K562 (cell line): ENCODE results near the gene OR4F15. TPM values are rescaled to one million over a fixed set of nuclear protein-coding genes. Genes with fewer than 3 reads are reported as not detected.

ENCODE experiments used
- ATAC-seq: fragments of 200-7000 bp; cut with Tn5 transposase; 3 replicates; pipeline ENCODE4 v1.9.1; 2020; ENCODE audit warnings: moderate library complexity
- BruUV-seq: library from RNA; stranded (reverse); fragments of 400-500 nt; replicated peaks from 2 replicates; lab custom pipeline; 2021; lab: Mats Ljungman, UMichigan
- CTCF ChIA-PET: fragments of 300-600 bp; formaldehyde crosslinking; extraction: SDS; loops from one replicate; lab custom pipeline; 2021; ENCODE audit warnings: low intra/inter-chr PET ratio; lab: Yijun Ruan, JAX
- POLR2A ChIA-PET: fragments of 300-600, 350-650 bp; sonication (Branson Sonifier 250); formaldehyde crosslinking; extraction: SDS; loops from one replicate; lab custom pipeline; 2021; ENCODE audit warnings: antibody characterized with exemption, inconsistent platforms; lab: Yijun Ruan, JAX
- DNase-seq, 4 experiments: peaks; one replicate each; pipeline versions ENCODE4 v3.0.0 to v3.0.0-alpha.2; 2011 to 2018; ENCODE audit warnings: low spot score in 3 of 4, mixed read lengths in 3 of 4; ENCODE audit errors: extremely low read depth in 1 of 4
- FAIRE-seq: peaks from 2 replicates; lab custom pipeline; 2011; peaks lifted over from hg19 to GRCh38; lab: Jason Lieb, UNC
- H2AFZ ChIP-seq: 2 replicates; pipeline ENCODE4 v1.6.0; 2011; ENCODE audit warnings: low read depth, low read length, control low read depth, inconsistent platforms
- H3K27ac ChIP-seq: fragments of 200-600 bp; 3 replicates; pipeline ENCODE4 v1.8.0; 2011; ENCODE audit warnings: low read depth, mild to moderate bottlenecking, control low read depth, inconsistent platforms, low read length, moderate library complexity, mixed read lengths; ENCODE audit errors: extremely low read depth
- H3K27me3 ChIP-seq, 2 experiments: fragments of 300-600 bp in 1 of 2; 2 replicates in 1 of 2; 3 replicates in 1 of 2; pipeline versions ENCODE4 v1.6.0 to v1.8.0; 2011; ENCODE audit warnings: inconsistent platforms in 2 of 2, low read length in 2 of 2, mild to moderate bottlenecking in 1 of 2, mixed read lengths in 1 of 2, moderate library complexity in 1 of 2; ENCODE audit not compliant: control insufficient read depth in 2 of 2, insufficient read depth in 2 of 2
- H3K36me3 ChIP-seq: fragments of 300-600 bp; 3 replicates; pipeline ENCODE4 v1.8.0; 2011; ENCODE audit warnings: mild to moderate bottlenecking, low read length, inconsistent platforms; ENCODE audit not compliant: control insufficient read depth, insufficient read depth
- H3K4me1 ChIP-seq, 2 experiments: fragments of 200-600 bp in 1 of 2; replicated peaks in 1 of 2; 2 replicates in 1 of 2; 3 replicates in 1 of 2; pipeline versions ENCODE4 v1.5.1 to v1.8.0; 2011; ENCODE audit warnings: inconsistent platforms in 2 of 2, low read length in 2 of 2, mild to moderate bottlenecking in 1 of 2, mixed read lengths in 1 of 2, moderate library complexity in 1 of 2; ENCODE audit not compliant: control insufficient read depth in 2 of 2, insufficient read depth in 2 of 2
- H3K4me2 ChIP-seq: 2 replicates; pipeline ENCODE4 v1.6.1; 2011; ENCODE audit warnings: low read length, control low read depth, inconsistent platforms, mixed read lengths; ENCODE audit not compliant: insufficient read depth
- H3K4me3 ChIP-seq: fragments of 200-600 bp; sonication (generic), shearing (Covaris generic); 2 replicates; pipeline ENCODE4 v1.5.1; 2016; ENCODE audit warnings: control low read depth, inconsistent platforms
- H3K79me2 ChIP-seq: fragments of 200-600 bp; 3 replicates; pipeline ENCODE4 v1.8.0; 2011; ENCODE audit warnings: low read length, inconsistent platforms; ENCODE audit not compliant: control insufficient read depth, insufficient read depth
- H3K9ac ChIP-seq, 2 experiments: 2 replicates each; pipeline versions ENCODE4 v1.6.0 to v1.6.1; 2011; ENCODE audit warnings: low read depth in 2 of 2, low read length in 2 of 2, control low read depth in 1 of 2, inconsistent platforms in 1 of 2, mild to moderate bottlenecking in 1 of 2, mixed read lengths in 1 of 2; ENCODE audit not compliant: insufficient read depth in 1 of 2
- H3K9me1 ChIP-seq: one replicate; pipeline ENCODE4 v1.6.0; 2011; ENCODE audit warnings: inconsistent platforms, mild to moderate bottlenecking, low read length, moderate library complexity; ENCODE audit not compliant: control insufficient read depth, insufficient read depth
- H3K9me3 ChIP-seq: replicated peaks from 2 replicates; pipeline ENCODE4 v1.5.1; 2011; ENCODE audit warnings: low read depth, low read length, inconsistent platforms; ENCODE audit not compliant: control insufficient read depth, insufficient read depth
- H4K20me1 ChIP-seq: replicated peaks from 2 replicates; pipeline ENCODE4 v1.6.1; 2011; ENCODE audit warnings: low read length, inconsistent platforms, mixed read lengths; ENCODE audit not compliant: control insufficient read depth, insufficient read depth
- BCL6 ChIP-seq: fragments of 250-450 bp; sonication (Bioruptor Pico); IDR thresholded peaks from 2 replicates; pipeline ENCODE4 v1.4.0; 2020
- BRD4 ChIP-seq: fragments of 200-600 bp; sonication (generic); IDR thresholded peaks from 2 replicates; pipeline ENCODE4 v1.6.1; 2017; ENCODE audit warnings: inconsistent platforms
- CREM ChIP-seq: IDR thresholded peaks from 2 replicates; pipeline ENCODE4 v1.6.1; 2014; ENCODE audit warnings: antibody characterized with exemption, low read depth
- DDX20 ChIP-seq: fragments of 450-650 bp; IDR thresholded peaks from 2 replicates; pipeline ENCODE4 v1.6.1; 2016; ENCODE audit warnings: missing genetic modification characterization, low read depth, mild to moderate bottlenecking, missing compliant biosample characterization, moderate library complexity
- GMEB1 ChIP-seq: fragments of 250-450 bp; sonication (Bioruptor Pico); IDR thresholded peaks from 2 replicates; pipeline ENCODE4 v1.4.0; 2020; ENCODE audit warnings: mild to moderate bottlenecking
- HNRNPLL ChIP-seq: fragments of 200-400 bp; formaldehyde crosslinking; IDR thresholded peaks from 2 replicates; pipeline ENCODE4 v1.6.1; 2017; ENCODE audit warnings: low read length, low read depth, mild to moderate bottlenecking; ENCODE audit not compliant: poor library complexity, severe bottlenecking
- HOXB6 ChIP-seq: fragments of 250-450 bp; sonication (Bioruptor Pico); IDR thresholded peaks from 2 replicates; pipeline ENCODE4 v1.5.1; 2022; ENCODE audit warnings: mild to moderate bottlenecking, borderline replicate concordance
- LCOR ChIP-seq: sonication (generic); formaldehyde crosslinking; IDR thresholded peaks from 2 replicates; pipeline ENCODE4 v1.8.0; 2022; ENCODE audit warnings: mild to moderate bottlenecking, missing genetic modification reagents
- MED1 ChIP-seq: sonication (generic); formaldehyde crosslinking; IDR thresholded peaks from 2 replicates; pipeline ENCODE4 v1.8.1; 2023; ENCODE audit warnings: missing genetic modification reagents, borderline replicate concordance
- POLR2G ChIP-seq: fragments of 200-400 bp; formaldehyde crosslinking; IDR thresholded peaks from 2 replicates; pipeline ENCODE4 v1.6.1; 2017; ENCODE audit warnings: low read depth, mild to moderate bottlenecking, antibody characterized with exemption, low read length, moderate library complexity
- PTTG1 ChIP-seq: fragments of 450-650 bp; IDR thresholded peaks from 2 replicates; pipeline ENCODE4 v1.6.1; 2016; ENCODE audit warnings: low read depth, mild to moderate bottlenecking, missing genetic modification characterization, missing compliant biosample characterization
- RBM22 ChIP-seq: fragments of 200-400 bp; formaldehyde crosslinking; IDR thresholded peaks from 2 replicates; pipeline ENCODE4 v1.6.1; 2018; ENCODE audit warnings: low read length, low read depth; ENCODE audit not compliant: poor library complexity, severe bottlenecking
- TCF7L2 ChIP-seq: fragments of 150-350 bp; IDR thresholded peaks from 2 replicates; pipeline ENCODE4 v1.6.1; 2016; ENCODE audit warnings: low read depth, mild to moderate bottlenecking, low read length, moderate library complexity
- TSHZ1 ChIP-seq: fragments of 250-450 bp; sonication (Bioruptor Pico); IDR thresholded peaks from 2 replicates; pipeline ENCODE4 v1.4.0; 2020; ENCODE audit warnings: mild to moderate bottlenecking, moderate library complexity
- YY1 ChIP-seq, 3 experiments: IDR thresholded peaks; 2 replicates each; pipeline ENCODE4 v1.6.1; 2011; ENCODE audit warnings: low read length in 2 of 3, mild to moderate bottlenecking in 2 of 3, moderate library complexity in 2 of 3, borderline replicate concordance in 1 of 3, control low read depth in 1 of 3, low read depth in 1 of 3; ENCODE audit not compliant: insufficient read depth in 3 of 3, insufficient replicate concordance in 2 of 3, control insufficient read depth in 1 of 3, insufficient read length in 1 of 3; ENCODE audit errors: extremely low read depth in 1 of 3
- ZFX ChIP-seq: sonication (generic); formaldehyde crosslinking; IDR thresholded peaks from 2 replicates; pipeline ENCODE4 v1.8.0; 2022; ENCODE audit warnings: mild to moderate bottlenecking, missing genetic modification reagents, moderate library complexity
- ZNF311 ChIP-seq: fragments of 250-450 bp; sonication (Bioruptor Pico); IDR thresholded peaks from 2 replicates; pipeline ENCODE4 v1.4.0; 2020; ENCODE audit warnings: mild to moderate bottlenecking, moderate library complexity
- ZNF324 ChIP-seq: fragments of 250-450 bp; sonication (Bioruptor Pico); IDR thresholded peaks from 2 replicates; pipeline ENCODE4 v1.4.0; 2020; ENCODE audit warnings: mild to moderate bottlenecking
- ZNF707 ChIP-seq: fragments of 250-450 bp; sonication (Bioruptor Pico); conservative IDR thresholded peaks from 2 replicates; pipeline ENCODE4 v1.8.0; 2022; ENCODE audit warnings: inconsistent platforms, mild to moderate bottlenecking, moderate library complexity
- ZNF717 ChIP-seq: fragments of 250-450 bp; sonication (Bioruptor Pico); IDR thresholded peaks from 2 replicates; pipeline ENCODE4 v1.5.0; 2021
- WGBS: fragments of 100-300 bp; shearing (Covaris generic); methylation state at CpG from one replicate; pipeline ENCODE4 v1.1.6; 2016; ENCODE audit warnings: low coverage, mixed read lengths; ENCODE audit not compliant: insufficient coverage; ENCODE audit errors: missing lambda C conversion rate; 5-methylcytosine and 5-hydroxymethylcytosine counted together
- in situ Hi-C: fragments of 300-500 bp; cut with MboI; formaldehyde crosslinking; loops from 4 replicates; pipeline ENCODE4 v1.15.0; 2018; ENCODE audit warnings: inconsistent platforms, mixed read lengths
- intact Hi-C: fragments of 100-400 bp; cut with micrococcal nuclease; formaldehyde crosslinking; loops from 2 replicates; pipeline ENCODE4 v1.14.2; 2022
- polyA plus RNA-seq, 8 experiments: library from polyadenylated mRNA; depleted of rRNA in 4 of 8; stranded (reverse) in 5 of 8; unstranded in 3 of 8; fragments of >200 nt; fragmentation: Nextera tagmentation in 2 of 8; fragmentation: Illumina TruSeq in 1 of 8; extraction: Ambion mirVana in 2 of 8; extraction: Trizol in 1 of 8; gene quantifications; 2 replicates each; pipeline versions ENCODE4 v1.2.1 to v1.2.3, GENCODE V29; 2011 to 2014; ENCODE audit warnings: inconsistent platforms in 1 of 8, missing spikeins in 1 of 8
- total RNA-seq, 7 experiments: library from RNA; depleted of rRNA in 6 of 7; stranded (reverse); fragments of >200 nt in 6 of 7; fragmentation: Illumina TruSeq in 2 of 7; extraction: Trizol in 2 of 7; gene quantifications; 2 replicates each; pipeline versions ENCODE4 v1.2.1 to v1.2.3, GENCODE V29; 2011 to 2021; ENCODE audit warnings: low replicate concordance in 1 of 7

The OR4F15 gene
- total and polyA plus RNA-seq, 9 of the 15 experiments (the other 6 are each of a cell fraction or from before 2014, with no cell fraction given) = not detected

GRCh38 chr15:101803676-101804075 lies 8.3 kb upstream of the OR4F15 start:
- Histone ChIP-seq H3K9me3 (no peaks in the 10 kb centered on the region), H4K20me1 (no peaks in the 10 kb centered on the region), H2AFZ (no peak overlapping the region), H3K27me3 (peaks cover 3 to 4% of the 10 kb centered on the region in 2 experiments; a peak in 1 of 5 replicates), H3K4me2 (no peak overlapping the region), H3K79me2 (no peaks in the 10 kb centered on the region), H3K9me1 (no peaks in the 10 kb centered on the region), H3K27ac (no peak overlapping the region), H3K9ac (no peak overlapping the region), H3K36me3 (no peaks in the 10 kb centered on the region), H3K4me3 (no peak overlapping the region), H3K4me1 (no peaks in the 10 kb centered on the region)
- CTCF ChIA-PET = no interaction called here
- 2% methylated on average over 5 of the region's 5 CpGs for WGBS
- in situ Hi-C loops (no loop called here), intact Hi-C loops (no loop called here)
- FAIRE-seq = no peak
- TF ChIP-seq ZNF717 (CRISPR knock-in tag) = no peak
- TF ChIP-seq ZNF311 = no peak
- TF ChIP-seq POLR2G = no peak
- no peak for TF ChIP-seq HOXB6 (CRISPR knock-in tag)
- no peak for TF ChIP-seq ZNF707 (CRISPR knock-in tag)
- TF ChIP-seq CREM = no peak
- TF ChIP-seq YY1 (IDR thresholded peaks at IDR 0.05; ENCODE audit: borderline replicate concordance in 1 of 3, control insufficient read depth in 1 of 3, extremely low read depth in 1 of 3, insufficient read depth in 3 of 3, insufficient read length in 1 of 3, insufficient replicate concordance in 2 of 3, low read depth in 1 of 3, low read length in 2 of 3) = no peak
- no peak for TF ChIP-seq ZNF324
- no peak for TF ChIP-seq LCOR (CRISPR knock-in tag)
- TF ChIP-seq MED1 (CRISPR knock-in tag) = no peak
- no peak for TF ChIP-seq TSHZ1
- TF ChIP-seq BRD4 = no peak
- TF ChIP-seq DDX20 (tag) = no peak
- no peak for TF ChIP-seq BCL6
- no peak for TF ChIP-seq ZFX (CRISPR knock-in tag)
- no peak for TF ChIP-seq GMEB1
- no peak for TF ChIP-seq PTTG1 (tag)
- no peak for TF ChIP-seq HNRNPLL
- TF ChIP-seq RBM22 = no peak
- no peak for TF ChIP-seq TCF7L2
- no peak for ATAC-seq
- BruUV-seq = no TSS peak
- DNase-seq = no peak
- POLR2A ChIA-PET = interaction anchor here (1.5 kb wide), 1 partner anchor 9 kb away, joined by 3 read pairs; no protein-coding TSS in a partner anchor
